H1 (cell line): ENCODE measurements around the gene C16orf89.
"Not testable (repeated sequence)": the region's sequence is repeated elsewhere in the genome, so short reads cannot be mapped to it uniquely, and the experiment has no call there.

Source experiments
- EZH2 ChIP-seq: fragments of 200-600 bp; sonication (generic); IDR thresholded peaks from 2 replicates; pipeline ENCODE4 v1.7.1; 2012; ENCODE audit warnings: low read depth, mild to moderate bottlenecking, moderate library complexity, low read length, inconsistent platforms; ENCODE audit not compliant: severe bottlenecking
- KDM1A ChIP-seq: fragments of 200-600, 300-600 bp; sonication (generic); IDR thresholded peaks from 2 replicates; pipeline ENCODE4 v1.7.1; 2016; ENCODE audit warnings: mild to moderate bottlenecking, low read length, borderline replicate concordance
- TCF12 ChIP-seq: IDR thresholded peaks from 2 replicates; pipeline ENCODE4 v1.6.1; 2011; ENCODE audit warnings: low read depth, mild to moderate bottlenecking, low read length
- TF ChIP-seq, protein P1 (sequence below), 3 experiments: IDR thresholded peaks; 1 replicate in 2 of 3; 2 replicates in 1 of 3; pipeline versions ENCODE4 v1.5.1 to v1.6.1; 2011; ENCODE audit warnings: low read length in 3 of 3, mild to moderate bottlenecking in 3 of 3, inconsistent platforms in 2 of 3, low read depth in 1 of 3, moderate library complexity in 1 of 3; ENCODE audit not compliant: insufficient read depth in 1 of 3; ENCODE audit errors: control extremely low read depth in 1 of 3

DNA sequence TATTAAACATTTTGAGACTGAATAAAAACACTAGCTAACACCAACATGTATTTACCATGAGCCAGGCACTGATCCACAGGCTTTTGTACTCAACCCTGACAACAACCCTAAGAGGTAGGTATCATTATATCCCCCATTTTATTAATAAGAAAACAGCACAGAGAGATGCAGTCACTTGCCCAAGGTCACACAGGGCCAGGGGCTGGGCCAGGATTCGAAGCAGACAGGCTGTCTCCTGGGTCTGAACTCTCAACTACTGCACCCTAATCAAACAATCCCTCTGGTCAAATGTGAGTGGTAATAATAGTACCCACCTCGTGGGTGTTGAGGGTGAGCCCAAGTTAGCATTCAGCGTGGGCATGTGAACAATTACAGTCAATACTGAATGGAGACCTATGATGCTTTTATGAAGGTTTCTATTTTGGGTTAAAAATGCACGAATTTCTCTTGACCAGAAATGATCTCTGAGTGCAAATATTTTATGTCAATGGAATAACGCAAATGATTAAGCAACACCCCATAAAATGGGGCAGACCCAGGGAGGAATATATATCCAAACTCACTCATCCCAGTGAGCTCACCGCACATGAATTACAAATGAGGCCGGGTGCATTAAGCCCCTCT is 30.8 kb upstream of the C16orf89 start:
- not testable (repeated sequence) for TF ChIP-seq EZH2, KDM1A, TCF12
- TF ChIP-seq, protein P1, sequence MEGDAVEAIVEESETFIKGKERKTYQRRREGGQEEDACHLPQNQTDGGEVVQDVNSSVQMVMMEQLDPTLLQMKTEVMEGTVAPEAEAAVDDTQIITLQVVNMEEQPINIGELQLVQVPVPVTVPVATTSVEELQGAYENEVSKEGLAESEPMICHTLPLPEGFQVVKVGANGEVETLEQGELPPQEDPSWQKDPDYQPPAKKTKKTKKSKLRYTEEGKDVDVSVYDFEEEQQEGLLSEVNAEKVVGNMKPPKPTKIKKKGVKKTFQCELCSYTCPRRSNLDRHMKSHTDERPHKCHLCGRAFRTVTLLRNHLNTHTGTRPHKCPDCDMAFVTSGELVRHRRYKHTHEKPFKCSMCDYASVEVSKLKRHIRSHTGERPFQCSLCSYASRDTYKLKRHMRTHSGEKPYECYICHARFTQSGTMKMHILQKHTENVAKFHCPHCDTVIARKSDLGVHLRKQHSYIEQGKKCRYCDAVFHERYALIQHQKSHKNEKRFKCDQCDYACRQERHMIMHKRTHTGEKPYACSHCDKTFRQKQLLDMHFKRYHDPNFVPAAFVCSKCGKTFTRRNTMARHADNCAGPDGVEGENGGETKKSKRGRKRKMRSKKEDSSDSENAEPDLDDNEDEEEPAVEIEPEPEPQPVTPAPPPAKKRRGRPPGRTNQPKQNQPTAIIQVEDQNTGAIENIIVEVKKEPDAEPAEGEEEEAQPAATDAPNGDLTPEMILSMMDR (IDR thresholded peaks at IDR 0.05; ENCODE audit: control extremely low read depth in 1 of 3, insufficient read depth in 1 of 3, low read depth in 1 of 3, low read length in 3 of 3) = not testable (repeated sequence)
